ENCODE results near the gene LARP4B.

GRCh38 chr10:938941-939678 lies 7.6 kb upstream of the LARP4B start:
- TF ChIP-seq CTCF (conservative IDR thresholded peaks at IDR 0.05 in 1 of 2, IDR thresholded peaks at IDR 0.05 in 1 of 2; ENCODE audit: extremely low read depth in 1 of 2, insufficient read depth in 1 of 2, low read depth in 1 of 2, low read length in 2 of 2) = no peak
- no peak for TF ChIP-seq EZH2 (IDR thresholded peaks at IDR 0.05; ENCODE audit: borderline replicate concordance, low read length)
